Tibial artery (tissue), 4 donors: ENCODE data around the gene SCAMP3.
A peak's percentile ranks its signal among the peaks of the same experiment; 100 is the strongest.
"Not testable (repeated sequence)": the region's sequence is repeated elsewhere in the genome, so short reads cannot be mapped to it uniquely, and the experiment has no call there.

Experiments used
- DNase-seq, 2 donors: peaks; one replicate each; pipeline ENCODE4 v3.0.0-alpha.2; 2019
- H3K27ac ChIP-seq, 2 donors: fragments of 200-600 bp; sonication (generic) in 1 of 2; 1 replicate in 1 of 2; 2 replicates in 1 of 2; pipeline ENCODE4 v1.5.1; 2018 to 2019; ENCODE audit warnings: mild to moderate bottlenecking in 1 of 2
- H3K27me3 ChIP-seq, 2 donors: fragments of 200-600 bp; sonication (generic) in 1 of 2; one replicate each; pipeline versions ENCODE4 v1.5.1 to v1.6.0; 2016 to 2019
- H3K36me3 ChIP-seq, 3 donors: fragments of 200-600 bp; sonication (generic) in 2 of 3; one replicate each; pipeline ENCODE4 v1.5.1; 2016 to 2019; ENCODE audit warnings: mild to moderate bottlenecking in 2 of 3
- H3K4me1 ChIP-seq, 4 donors: fragments of 200-600 bp; sonication (generic) in 2 of 4; 1 replicate in 3 of 4; 2 replicates in 1 of 4; pipeline ENCODE4 v1.5.1; 2016 to 2019
- H3K4me3 ChIP-seq, 2 donors: fragments of 200-600 bp; sonication (generic) in 1 of 2; 1 replicate in 1 of 2; 2 replicates in 1 of 2; pipeline ENCODE4 v1.5.1; 2018 to 2019; ENCODE audit warnings: mild to moderate bottlenecking in 2 of 2
- H3K9me3 ChIP-seq, 3 donors: fragments of 200-600 bp; sonication (generic) in 1 of 3; one replicate each; pipeline ENCODE4 v1.5.1; 2016 to 2019
- intact Hi-C: fragments of 100-400 bp; cut with DNase I; formaldehyde crosslinking; loops from one replicate; pipeline ENCODE4 v1.15.0; 2023; ENCODE audit warnings: low total_unique reads
- TF ChIP-seq, protein P1 (sequence below), 2 experiments: fragments of 200-600 bp in 1 of 2; fragments of 450-650 bp in 1 of 2; IDR thresholded peaks; one replicate each; pipeline ENCODE4 v1.5.1; 2017 to 2019; ENCODE audit warnings: antibody characterized with exemption in 2 of 2, mild to moderate bottlenecking in 1 of 2, moderate library complexity in 1 of 2

Gene SCAMP3

GRCh38 chr1:155226910-155227260 is 35.3 kb downstream of the SCAMP3 start:
- peak; percentile 56 to 74 for DNase-seq
- peak overlapping the region; percentile 53 to 66 for H3K4me3 ChIP-seq
- H3K9me3 ChIP-seq = no peaks in the 10 kb centered on the region
- no peaks in the 10 kb centered on the region for H3K27me3 ChIP-seq
- peaks cover 0 to 43% (median 22%) of the 10 kb centered on the region in 4 donors for H3K4me1 ChIP-seq
- peak overlapping the region; percentile 80 to 84 for H3K27ac ChIP-seq
- TF ChIP-seq, protein P1, sequence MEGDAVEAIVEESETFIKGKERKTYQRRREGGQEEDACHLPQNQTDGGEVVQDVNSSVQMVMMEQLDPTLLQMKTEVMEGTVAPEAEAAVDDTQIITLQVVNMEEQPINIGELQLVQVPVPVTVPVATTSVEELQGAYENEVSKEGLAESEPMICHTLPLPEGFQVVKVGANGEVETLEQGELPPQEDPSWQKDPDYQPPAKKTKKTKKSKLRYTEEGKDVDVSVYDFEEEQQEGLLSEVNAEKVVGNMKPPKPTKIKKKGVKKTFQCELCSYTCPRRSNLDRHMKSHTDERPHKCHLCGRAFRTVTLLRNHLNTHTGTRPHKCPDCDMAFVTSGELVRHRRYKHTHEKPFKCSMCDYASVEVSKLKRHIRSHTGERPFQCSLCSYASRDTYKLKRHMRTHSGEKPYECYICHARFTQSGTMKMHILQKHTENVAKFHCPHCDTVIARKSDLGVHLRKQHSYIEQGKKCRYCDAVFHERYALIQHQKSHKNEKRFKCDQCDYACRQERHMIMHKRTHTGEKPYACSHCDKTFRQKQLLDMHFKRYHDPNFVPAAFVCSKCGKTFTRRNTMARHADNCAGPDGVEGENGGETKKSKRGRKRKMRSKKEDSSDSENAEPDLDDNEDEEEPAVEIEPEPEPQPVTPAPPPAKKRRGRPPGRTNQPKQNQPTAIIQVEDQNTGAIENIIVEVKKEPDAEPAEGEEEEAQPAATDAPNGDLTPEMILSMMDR (IDR thresholded peaks at IDR 0.05) = no peak
- no peaks in the 10 kb centered on the region for H3K36me3 ChIP-seq
- intact Hi-C loops = no loop called here

DNA sequence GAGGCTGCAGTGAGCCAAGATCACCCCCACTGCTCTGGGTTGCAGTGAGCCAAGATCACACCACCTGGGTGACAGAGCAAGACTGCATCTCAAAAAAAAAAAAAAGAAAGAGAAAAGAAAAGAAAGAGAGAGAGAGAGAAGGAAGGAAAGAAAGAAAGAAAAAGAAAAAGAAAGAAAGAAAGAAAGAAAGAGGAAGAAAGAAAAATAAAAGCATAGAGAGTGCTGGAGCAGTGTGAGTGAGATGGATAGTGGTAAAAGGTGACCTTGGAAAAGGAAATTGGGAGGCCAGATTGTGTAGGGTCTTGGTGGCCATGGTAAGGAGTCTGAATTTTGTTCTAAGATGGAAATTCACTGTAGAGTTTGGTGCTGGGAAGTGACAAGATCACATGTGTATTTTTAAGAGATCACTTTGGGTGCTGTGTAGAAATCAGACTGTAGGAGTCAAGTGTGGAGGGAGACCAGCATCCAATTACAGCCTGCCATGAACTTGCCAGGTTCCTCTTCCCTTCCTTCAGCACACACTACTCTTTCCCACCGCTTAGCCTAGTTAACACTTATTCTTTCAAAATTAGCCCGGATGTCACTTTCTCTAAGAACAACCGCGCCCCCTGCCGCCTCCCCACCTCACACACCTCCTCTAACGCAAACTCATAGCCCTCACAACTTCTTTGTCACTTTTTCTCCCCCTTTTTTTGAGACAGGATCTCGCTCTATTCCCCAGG is 35.8 kb downstream of the SCAMP3 start:
- Histone ChIP-seq H3K27ac (peak overlapping the region; percentile 80 to 84), H3K36me3 (no peaks in the 10 kb centered on the region), H3K9me3 (no peaks in the 10 kb centered on the region), H3K4me3 (peak overlapping the region; percentile 53 to 66), H3K27me3 (no peaks in the 10 kb centered on the region), H3K4me1 (peaks cover 0 to 37% (median 18%) of the 10 kb centered on the region in 4 donors)
- DNase-seq = peak; percentile 84 to 88
- intact Hi-C loops = no loop called here
- TF ChIP-seq, protein P1 (IDR thresholded peaks at IDR 0.05) = peak; percentile 64 to 65

GRCh38 chr1:155225404-155225759 is 36.8 kb downstream of the SCAMP3 start:
- Histone ChIP-seq H3K4me1 (peaks cover 0 to 34% (median 18%) of the 10 kb centered on the region in 4 donors), H3K27ac (peak overlapping the region in 1 of 2 donors; percentile 84)
- H3K4me3 ChIP-seq, H3K27me3 ChIP-seq, H3K36me3 ChIP-seq, intact Hi-C loops, H3K9me3 ChIP-seq: not testable (repeated sequence)
- peak in 1 of 2 donors; percentile 61 for DNase-seq

DNA sequence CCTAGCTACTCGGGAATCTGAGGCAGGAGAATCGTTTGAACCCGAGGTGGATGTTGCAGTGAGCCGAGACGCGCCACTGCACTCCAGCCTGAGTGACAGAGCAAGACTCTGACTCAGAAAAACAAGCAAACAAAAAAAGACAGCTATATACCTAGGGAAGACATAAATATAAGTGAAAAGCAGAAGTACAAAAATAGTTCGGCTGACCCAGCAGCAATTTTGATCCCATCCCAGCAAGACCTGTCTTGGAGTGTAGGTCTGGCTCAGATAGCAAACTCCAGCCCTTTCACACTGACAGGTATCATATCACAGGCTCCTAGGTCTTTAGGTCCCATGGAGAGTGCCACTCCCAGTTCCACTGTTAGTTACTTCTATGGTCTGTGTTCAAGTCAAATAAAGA is 39.1 kb downstream of the SCAMP3 start:
- intact Hi-C loops = no loop called here
- peaks cover 0 to 36% (median 18%) of the 10 kb centered on the region in 4 donors for H3K4me1 ChIP-seq

GRCh38 chr1:155220211-155220965 is 41.8 kb downstream of the SCAMP3 start:
- DNase-seq, H3K27ac ChIP-seq: not testable (repeated sequence)
- peaks cover 0 to 18% (median 9%) of the 10 kb centered on the region in 4 donors for H3K4me1 ChIP-seq

More for the DNA sequence above, 39.1 kb downstream of the SCAMP3 start:
- H3K27me3 ChIP-seq = no peaks in the 10 kb centered on the region
- H3K9me3 ChIP-seq = no peaks in the 10 kb centered on the region
- no peak overlapping the region for H3K27ac ChIP-seq
- TF ChIP-seq, protein P1 (IDR thresholded peaks at IDR 0.05) = no peak
- no peaks in the 10 kb centered on the region for H3K36me3 ChIP-seq
- no peak overlapping the region for H3K4me3 ChIP-seq
- DNase-seq = no peak

DNA sequence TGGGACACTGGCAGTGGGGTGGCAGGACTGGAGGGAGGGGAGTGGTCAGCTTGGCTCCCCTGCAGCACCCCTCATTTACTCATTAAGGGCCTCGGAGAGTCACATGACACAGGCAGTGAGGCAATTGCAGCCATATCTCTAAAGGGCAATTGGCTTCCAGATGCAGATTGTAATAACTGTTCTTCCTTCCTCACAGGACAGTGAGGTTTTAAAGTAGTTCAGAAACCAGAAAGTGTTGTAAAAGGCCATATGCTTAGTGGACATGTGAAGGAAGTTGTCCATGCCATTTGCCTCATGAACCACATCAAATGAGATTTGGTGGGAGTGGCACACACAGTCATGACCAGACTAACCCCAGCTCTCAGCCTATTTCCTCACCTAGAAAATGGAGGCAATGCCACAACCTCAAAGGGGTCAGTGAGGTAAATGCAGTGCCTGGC is 42.5 kb downstream of the SCAMP3 start:
- Histone ChIP-seq H3K4me3 (no peak overlapping the region), H3K36me3 (peaks cover 0 to 20% (median 0%) of the 10 kb centered on the region in 3 donors), H3K4me1 (peaks cover 0 to 10% (median 6%) of the 10 kb centered on the region in 4 donors), H3K9me3 (no peaks in the 10 kb centered on the region), H3K27ac (peak overlapping the region in 1 of 2 donors; percentile 20), H3K27me3 (no peaks in the 10 kb centered on the region)
- TF ChIP-seq, protein P1 (IDR thresholded peaks at IDR 0.05) = no peak
- intact Hi-C loops = no loop called here
- no peak for DNase-seq

More at GRCh38 chr1:155220211-155220965, 41.8 kb downstream of the SCAMP3 start:
- H3K36me3 ChIP-seq = peaks cover 0 to 12% (median 0%) of the 10 kb centered on the region in 3 donors
- H3K4me3 ChIP-seq, intact Hi-C loops, H3K27me3 ChIP-seq, H3K9me3 ChIP-seq: not testable (repeated sequence)
